Fibroblast of skin of abdomen (primary cell): Measurements from ENCODE around the gene DUXB. TPM values are rescaled to one million over a fixed set of nuclear protein-coding genes. Genes with fewer than 3 reads are reported as not detected.

Experiments used
- DNase-seq: peaks from one replicate; pipeline ENCODE4 v3.0.0-alpha.2; 2013
- polyA plus RNA-seq, 2 experiments: library from polyadenylated mRNA; unstranded; fragments of 120-200 nt; gene quantifications; one replicate each; pipeline ENCODE4 v1.2.1, GENCODE V29; 2013; ENCODE audit not compliant: insufficient read length in 2 of 2

The DUXB gene, protein sequence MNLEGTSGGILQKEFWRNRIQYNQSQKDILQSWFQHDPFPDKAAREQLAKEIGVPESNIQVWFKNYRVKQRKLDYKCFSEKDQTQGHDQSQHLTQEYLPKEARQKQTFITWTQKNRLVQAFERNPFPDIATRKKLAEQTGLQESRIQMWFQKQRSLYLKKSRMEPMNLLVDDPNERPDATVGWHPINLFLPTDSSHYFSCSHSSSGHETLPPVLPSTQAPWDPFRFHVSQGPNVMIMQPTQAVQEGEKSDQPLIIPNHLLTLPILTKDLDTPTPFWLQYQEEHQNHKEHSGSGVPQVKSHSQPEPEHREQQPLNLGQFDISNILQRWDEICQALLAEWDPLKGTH
- not detected for polyA plus RNA-seq (2013, experiment 1 of 2; ENCODE audit: insufficient read length)
- not detected for polyA plus RNA-seq (2013, experiment 2 of 2; ENCODE audit: insufficient read length)

DNA sequence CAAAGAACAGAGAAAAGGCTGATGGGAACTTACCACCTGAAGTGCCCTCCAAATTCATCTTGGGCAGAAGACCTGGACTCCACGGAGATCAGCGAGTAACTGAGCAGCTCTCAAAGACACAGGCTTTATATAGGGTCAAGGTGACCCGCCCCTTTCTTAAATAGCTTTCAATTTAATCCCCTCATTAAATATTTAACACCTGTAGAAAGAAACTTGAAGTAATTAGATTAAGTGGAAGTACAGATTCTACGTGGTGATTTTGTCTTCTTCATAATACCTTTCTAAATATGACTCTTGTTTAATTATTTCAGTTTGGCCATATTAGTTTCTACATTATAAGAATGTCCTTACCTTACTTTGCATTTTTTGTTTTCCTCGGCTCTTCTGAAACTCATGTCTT lies at the start of gene DUXB:
DUXB (minus strand) TSS at position 101 of the 400 bp plus-strand sequence; CDS start at position 58, 43 bp downstream.
- DNase-seq = no peak

DNA sequence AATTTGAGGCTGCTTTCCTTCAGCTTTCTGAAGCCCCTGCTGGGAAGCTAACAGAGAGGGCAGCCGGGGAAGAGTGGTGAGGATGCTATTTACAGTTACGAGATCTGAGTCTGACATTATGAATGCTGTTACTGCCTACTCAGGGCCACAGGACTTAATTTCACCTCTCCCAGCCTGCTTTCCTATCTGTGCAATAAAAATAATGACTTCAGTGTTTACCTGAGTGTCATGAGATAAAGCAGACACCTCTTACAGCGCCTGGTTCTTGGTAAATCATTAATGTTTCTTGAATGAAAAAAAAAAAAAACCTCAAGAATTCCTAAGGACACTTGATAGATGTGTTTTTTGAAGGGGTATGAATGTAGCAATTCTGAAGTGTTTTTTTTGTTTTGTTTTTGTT lies 49.3 kb upstream of the DUXB start:
- DNase-seq = no peak

DNA sequence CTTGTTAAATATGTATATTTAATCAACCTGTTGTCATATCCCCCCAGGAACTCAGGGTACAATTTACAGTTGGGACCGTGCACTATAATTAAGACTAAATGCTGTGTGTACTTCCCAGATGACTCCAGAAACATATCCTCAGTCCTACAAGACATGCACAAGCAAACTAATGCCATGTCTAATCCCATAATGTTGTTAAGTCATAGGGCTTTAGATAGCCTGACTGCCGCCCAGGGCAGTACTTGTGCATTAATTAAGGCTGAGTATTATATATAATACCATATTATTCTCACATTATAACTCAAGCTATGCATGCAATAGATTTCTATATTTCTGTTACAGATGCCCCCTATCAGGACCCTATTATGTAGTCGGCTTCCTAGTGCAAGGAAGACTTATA lies 45.1 kb upstream of the DUXB start:
- DNase-seq = no peak

DNA sequence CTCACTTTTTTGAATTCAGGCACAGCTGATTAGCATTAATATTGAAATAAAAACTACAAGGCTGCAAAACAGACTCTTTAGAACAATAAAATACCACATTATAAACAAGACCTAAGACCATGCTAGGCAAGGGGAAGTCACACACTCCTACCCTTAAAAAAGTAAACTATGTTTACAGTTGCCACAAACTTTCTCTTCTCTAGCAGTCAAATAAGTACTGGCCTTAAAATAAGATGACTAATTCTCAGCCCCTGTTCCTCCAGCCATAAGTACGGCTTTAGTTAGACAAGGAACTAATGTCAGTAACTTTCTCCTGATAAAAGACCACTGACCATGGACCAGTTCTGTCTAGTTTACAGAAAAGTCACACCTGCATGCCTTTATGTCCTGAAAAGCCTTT lies 44.6 kb upstream of the DUXB start:
- no peak for DNase-seq

DNA sequence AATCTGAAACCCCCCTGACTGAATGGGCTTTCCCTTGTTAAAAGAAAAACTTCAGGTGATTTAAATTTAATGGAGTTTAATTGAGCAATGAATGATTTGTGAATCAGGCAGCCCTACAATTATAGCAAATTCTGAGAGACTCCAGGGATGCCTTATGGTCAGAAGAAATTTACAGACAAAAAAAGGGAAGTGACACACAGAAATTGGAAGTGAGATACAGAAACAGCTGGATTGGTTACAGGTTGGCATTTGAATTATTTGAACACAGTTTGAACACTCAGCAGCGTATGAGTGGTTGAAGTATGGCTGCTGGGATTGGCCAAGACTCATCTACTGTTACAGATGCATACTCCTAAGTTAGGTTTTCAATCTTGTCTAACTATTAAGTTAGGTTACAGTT lies 44.0 kb upstream of the DUXB start:
- DNase-seq = no peak

DNA sequence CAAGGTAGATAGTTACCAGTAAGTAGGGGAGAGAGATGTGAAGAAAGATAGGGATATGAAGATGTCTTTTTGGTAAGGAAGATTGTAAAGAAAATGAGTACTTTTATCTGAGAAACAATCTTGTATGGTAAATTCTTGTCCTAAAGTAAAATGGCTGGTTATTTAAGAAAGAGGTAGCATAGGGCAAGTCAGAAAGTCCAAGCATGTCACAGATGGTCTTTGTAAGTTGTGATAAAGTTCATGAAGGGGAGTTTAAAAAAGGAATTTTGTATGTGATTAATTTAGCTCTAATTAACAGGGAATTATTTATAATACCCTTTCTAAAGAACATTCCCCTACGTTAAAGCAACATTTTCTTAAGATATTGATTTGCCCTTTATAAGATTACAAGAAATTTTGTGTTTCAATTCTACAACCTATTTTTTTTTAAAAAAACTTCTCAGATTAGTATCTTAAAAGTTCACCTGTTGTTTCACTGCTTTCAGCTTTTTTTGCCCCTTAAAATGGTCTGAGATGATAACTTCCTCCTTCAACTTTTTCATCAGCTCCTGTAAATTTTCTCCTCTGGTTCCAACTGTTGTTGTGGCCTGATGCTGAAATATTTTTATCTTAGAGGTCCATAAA lies 41.3 kb upstream of the DUXB start:
- DNase-seq = no peak

DNA sequence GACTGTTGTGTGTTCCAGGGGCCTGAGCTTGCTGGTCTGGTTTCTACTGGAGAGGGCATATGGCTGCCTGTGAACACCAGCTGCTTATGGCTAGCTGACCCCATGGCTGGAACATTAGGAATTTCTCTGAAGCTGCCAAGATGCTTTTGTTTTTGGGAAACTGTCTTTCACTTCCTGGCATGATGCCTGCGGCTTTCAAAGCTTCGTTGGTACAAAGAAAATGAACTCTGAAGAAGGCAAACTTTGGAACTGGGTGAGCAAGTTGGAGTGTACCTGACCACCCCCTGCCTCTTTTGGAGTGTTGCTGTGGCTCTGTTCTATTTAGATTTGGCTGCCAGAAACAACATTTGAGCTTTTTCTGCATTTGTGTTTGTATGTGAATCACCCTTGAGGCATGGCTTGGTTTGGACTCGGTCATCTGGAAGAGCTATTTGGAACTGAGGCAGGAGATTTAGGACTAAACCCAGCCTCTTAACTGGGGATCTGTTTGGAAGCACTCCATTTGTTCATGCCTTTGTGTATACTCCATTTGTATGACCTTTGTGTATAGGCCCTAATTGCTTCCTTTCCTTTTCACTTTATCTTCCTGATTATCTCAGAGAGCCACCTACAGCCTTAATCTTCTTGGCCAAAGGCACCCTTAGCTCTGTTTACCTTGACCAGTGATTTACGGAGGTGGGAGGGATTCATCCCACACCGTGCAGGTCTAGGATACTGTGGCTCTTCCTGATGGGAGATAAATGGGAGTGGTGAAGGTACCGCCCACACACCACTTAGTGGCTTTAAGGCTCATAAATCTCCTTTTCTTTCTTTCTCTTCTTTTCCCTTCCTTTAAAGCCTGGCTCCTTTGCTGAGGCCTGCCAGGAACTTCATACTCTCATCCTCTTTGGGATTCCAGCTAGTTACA lies 32.3 kb upstream of the DUXB start:
- peak; percentile 41 for DNase-seq

DNA sequence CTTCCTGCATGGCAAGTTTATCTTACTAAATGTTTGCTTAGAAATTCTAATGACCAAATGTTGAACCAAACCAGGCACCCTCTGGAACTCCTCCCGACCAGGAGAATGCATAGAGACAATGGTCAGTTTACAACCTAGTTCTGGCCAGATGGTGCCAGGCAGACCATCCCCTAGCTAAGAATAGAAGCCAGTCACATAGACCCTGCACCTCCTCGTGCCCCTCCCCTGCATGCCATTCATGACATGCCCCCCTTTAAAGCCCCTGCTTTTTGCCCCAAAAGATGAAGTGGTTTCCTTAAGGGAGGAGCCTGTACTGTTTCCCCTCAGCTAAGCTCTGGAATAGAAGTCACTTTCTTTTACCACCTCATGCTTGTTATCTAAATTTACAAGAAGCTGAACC lies 31.6 kb upstream of the DUXB start:
- DNase-seq = no peak

DNA sequence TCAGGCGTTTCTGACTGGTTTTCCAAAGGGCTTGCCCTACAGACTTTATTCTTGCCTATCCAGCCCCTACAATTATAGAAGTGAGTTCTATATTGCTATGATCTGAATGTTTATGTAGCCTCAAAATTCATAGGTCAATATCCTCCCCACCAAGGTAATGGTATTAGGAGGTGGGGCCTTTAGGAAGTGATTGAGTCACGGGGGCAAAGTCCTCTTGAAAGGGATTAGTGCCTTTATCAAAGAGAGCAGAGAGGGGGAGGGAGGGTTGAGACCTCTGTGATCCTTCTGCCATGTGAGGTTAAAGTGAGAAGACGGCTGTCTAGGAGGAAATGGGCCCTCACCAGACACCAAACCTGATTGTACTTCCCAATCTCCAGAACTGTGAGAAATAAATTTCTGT lies 26.0 kb upstream of the DUXB start:
- DNase-seq = no peak

DNA sequence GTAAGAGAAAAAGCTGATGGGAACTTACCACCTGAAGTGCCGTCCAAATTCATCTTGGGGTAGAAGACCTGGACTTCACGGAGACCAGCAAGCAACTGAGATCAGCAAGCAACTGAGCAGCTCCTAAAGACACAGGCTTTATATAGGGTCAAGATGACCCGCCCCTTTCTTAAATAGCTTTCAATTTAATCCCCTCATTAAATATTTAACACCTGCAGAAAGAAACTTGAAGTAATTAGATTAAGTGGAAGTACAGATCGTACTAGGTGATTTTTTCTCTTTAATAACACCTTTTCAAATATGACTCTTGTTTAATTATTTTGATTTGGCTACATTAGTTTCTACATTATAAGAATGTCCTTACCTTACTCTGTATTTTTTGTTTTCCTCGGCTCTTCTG lies 25.1 kb upstream of the DUXB start, which contains the start of gene CPHXL:
CPHXL (minus strand) TSS at position 101 of the 400 bp plus-strand sequence; CDS start at position 53, 48 bp downstream.
- DNase-seq = no peak

DNA sequence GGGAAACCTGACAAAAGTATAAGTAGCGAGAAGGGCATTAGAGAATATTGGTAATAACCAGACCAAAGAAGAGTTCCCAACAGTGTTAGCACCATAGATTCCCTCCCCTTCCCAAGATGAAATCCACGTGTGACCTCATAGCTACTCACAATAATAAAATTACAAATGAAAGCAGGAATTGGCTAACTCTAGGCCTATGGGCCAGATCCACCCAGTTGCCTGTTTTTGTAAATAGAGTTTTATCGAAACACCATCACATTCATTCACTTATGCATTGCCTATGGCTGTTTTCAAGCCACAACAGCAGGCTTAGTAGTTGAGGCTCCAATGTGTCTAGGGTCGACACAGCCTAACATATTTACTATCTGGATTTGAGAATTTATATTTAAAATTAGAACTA lies 17.2 kb upstream of the DUXB start:
- DNase-seq = no peak

DNA sequence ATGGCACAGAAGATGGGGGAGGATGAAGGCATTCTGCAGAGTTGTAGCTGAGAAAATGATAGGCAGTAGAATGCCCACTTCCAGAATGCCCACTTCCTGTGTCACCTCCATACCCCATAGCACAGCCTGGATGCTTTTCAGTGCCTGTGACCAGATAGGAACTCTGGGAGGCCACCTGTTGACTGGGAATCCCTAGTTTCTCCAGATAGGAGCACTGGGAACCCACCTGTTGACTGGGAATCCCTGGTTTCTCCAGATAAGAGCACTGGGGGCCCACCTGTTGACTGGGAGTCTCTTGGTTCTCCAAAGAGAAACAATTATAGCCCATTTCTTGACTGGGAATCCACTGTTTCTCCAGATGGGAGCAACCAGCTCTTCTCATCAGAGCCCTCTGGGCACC lies 13.4 kb upstream of the DUXB start:
- no peak for DNase-seq

DNA sequence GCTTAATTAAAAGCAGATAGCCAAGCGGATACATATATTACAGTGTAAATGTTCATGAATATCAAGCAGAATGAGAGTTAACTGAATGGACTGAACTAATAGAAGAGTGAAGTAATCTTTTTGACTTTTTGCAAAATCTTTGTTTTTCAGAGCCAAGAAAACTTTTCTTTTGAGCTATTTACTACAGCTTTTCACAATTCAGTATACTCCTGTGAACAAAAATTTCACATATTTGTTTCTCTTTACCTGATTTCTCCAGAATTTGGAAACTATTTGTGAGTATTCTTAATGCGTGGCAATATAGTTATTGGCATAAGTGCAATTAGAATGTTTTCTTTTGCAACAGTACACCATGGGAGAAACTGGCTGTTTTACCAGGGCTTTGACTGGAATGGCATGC lies 9.1 kb upstream of the DUXB start:
- no peak for DNase-seq

DNA sequence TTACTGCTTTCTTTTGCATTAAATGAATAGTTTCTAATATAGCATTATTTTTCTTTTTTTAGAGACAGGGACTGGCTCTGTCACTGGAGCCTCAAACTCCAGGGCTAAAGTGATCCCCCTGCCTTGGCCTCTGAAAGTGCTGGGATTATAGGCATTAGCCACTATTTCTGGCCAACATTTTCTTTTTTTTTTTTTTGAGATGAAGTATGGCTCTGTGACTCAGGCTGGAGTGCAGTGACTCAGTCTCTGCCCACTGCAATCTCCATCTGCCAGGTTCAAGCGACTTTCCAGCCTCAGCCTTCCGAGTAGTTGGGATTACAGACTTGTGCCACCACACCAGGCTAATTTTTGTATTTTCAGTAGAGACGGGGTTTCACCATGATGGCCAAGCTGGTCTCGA lies 2.0 kb upstream of the DUXB start:
- no peak for DNase-seq

DNA sequence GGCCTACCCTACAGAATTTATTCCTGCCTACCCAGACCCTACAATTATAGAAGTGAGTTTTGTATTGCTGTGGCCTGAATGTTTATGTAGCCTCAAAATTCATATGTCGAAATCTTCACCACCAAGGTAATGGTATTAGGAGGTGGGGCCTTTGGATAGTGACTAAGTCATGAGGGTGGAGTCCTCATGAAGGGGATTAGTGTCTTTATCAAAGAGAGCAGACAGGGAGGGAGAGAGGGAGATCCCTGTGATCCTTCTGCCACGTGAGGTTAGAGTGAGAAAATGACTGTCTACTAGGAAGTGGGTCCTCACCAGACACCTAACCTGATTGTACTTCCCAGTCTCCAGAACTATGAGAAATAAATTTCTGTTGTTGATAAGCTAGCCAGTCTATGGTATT lies 981 bp upstream of the DUXB start:
- DNase-seq = no peak

DNA sequence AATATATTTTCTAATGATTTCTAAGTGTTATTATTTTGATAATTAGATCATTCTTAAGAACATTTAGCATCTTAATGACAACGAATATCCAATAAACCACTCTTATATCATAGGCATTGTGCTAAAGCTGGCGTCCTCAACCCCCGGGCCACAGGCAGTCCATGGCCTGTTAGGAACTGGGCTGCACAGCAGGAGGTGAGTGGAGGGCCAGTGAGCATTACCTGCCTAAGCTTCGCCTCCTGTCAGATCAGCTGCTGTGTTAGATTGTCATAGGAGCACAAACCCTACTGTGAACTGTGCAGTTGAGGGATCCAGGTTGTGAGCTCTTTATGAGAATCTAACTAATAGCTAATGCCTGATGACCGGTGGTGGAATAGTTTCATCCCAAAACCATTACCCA lies 3.7 kb downstream of the DUXB start:
- no peak for DNase-seq

DNA sequence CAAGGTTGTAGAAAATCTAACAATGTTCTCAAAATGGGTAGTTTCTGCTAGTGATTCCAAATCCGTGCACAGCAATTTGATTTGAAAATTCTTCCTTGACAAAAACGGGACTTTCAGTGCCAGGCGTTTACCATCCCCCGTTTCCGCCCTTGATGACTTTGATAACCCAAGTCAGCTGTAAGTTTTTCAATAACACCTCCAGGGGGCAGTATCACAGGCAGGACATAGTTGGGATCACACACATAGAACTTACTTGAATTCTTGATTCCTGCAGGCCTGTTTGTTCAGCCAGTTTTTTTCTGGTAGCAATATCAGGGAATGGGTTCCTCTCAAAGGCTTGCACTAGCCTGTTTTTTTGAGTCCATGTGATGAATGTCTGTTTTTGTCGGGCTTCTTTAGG lies 5.6 kb downstream of the DUXB start:
- no peak for DNase-seq

DNA sequence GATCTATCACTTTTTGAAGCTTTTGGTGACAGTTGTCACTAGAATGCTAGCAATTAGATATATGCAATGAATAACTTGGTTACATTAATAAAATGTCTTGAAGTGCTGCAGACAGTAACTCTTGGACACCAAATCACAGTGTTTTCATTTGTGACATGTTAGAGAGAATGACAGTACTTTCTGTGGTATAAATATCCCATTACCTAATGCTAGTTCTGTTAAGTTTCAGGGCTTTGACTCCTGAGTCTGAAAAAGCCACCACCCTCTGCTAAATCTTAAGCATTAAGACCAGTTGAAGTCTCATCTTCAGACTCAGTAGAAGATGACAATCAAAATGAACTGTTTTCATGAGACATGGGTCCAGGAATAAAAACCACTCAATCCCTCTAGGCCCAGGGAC lies 13.9 kb downstream of the DUXB start:
- DNase-seq = no peak

DNA sequence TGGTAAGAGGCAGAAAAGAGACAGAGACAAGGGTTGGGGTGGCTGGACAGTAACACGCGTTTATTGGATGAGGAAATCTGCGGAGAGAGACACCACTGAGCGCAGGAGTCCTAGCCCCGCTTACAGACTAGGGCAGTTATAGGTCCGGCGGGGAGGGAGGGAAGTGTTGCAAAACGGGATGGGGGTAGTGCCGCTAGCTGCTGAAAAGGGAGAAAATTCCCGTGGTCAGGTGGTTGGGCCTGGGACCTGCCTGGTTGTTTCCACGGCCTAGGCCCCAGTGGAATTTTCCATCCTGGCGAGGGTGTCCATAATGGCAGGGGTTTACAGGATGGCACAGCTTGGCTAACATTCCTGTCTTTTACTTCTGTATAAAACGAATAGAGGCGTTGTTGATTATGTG lies 19.0 kb downstream of the DUXB start:
- DNase-seq = no peak

DNA sequence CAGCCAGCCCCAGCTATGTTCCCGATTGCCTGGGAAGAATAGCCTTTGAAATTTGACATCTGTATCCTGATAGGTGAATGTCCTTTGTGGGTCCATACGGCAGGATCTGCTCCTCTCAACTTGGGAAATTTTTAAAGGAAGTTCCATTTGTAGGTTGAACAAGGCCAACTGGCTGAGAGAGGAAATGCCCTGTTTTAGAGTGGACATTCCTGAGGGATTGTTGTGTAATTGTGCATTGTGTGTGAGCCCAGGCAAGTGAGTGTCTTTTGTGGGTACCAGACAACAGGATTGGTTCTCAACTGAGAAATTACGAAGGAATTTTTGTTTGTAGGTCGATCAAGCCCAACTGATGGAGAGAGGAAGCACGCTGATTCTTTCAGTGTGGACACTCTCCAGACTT lies 21.9 kb downstream of the DUXB start:
- DNase-seq = no peak

DNA sequence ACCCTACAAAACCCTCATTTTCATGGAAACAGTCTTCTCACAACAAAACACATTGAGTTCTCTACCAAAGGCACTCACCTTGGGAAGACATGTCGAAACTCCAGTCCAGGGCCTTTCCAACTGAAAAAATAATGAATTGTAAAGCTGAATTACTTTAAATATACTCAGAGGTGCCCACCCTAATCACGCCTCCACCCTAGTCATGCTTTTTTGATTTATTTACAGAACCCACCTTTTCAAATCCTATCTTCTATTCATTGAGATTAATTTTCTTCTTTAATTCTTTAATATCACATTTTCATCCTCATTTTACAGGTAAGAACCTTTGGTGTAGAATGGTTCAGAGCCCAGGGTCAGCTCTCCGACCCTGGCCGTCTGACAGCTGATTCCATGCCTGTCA lies 24.4 kb downstream of the DUXB start, which contains the start of gene CPHXL2:
CPHXL2 (minus strand) TSS at position 101 of the 400 bp plus-strand sequence; CDS start at position 91, 10 bp downstream.
- DNase-seq = no peak

DNA sequence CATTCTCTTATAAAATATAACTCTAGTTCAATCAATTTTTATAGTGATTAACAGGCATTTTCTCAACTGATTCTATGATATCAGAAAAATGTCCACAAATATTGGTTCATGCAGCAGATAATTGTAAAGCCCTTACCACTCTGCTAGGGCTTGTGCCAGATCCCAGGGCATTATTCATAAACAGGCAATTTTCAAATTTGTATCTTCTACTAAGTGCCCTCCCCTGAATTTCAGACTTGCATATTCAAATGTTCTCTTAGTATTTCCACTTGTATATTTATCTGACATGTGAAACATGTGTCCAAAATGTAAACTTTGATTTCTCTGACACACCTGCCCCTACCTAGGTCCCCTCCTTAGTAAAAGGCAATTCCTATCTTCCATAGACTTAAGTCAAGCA lies 33.8 kb downstream of the DUXB start:
- DNase-seq = no peak

DNA sequence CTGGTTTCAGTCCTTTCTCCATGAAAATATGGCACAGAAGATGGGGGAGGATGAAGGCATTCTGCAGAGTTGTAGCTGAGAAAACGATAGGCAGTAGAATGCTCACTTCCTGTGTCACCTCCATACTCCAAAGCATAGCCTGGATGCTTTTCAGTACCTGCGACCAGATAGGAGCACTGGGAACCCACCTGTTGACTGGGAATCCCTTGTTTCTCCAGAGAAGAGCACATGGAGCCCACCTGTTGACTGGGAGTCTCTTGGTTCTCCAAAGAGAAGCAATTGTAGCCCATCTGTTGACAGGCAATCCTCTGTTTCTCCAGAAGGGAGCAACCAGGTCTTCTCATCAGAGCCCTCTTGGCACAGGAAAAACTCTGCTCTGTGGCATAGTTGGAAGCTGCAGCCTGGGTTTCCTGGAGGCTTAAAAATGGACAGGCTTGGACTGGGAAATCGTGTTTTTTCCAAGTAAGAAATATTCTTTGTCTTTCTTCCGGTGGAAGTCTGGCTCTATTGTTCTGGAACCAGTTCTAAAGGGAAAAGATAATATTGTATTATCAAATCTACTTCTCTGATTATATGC lies 40.4 kb downstream of the DUXB start:
- DNase-seq = no peak
